PC-3 (cell line): ENCODE measurements around the gene PTPN18. TPM values are rescaled to one million over a fixed set of nuclear protein-coding genes. Genes with fewer than 3 reads are reported as not detected.

Source experiments
- ATAC-seq: fragments of 200-7000 bp; cut with Tn5 transposase; 2 replicates; pipeline ENCODE4 v1.9.1; 2020; ENCODE audit warnings: mild to moderate bottlenecking, moderate library complexity
- BruUV-seq: library from RNA; stranded (reverse); fragments of 400-500 nt; replicated peaks from 2 replicates; lab custom pipeline; 2021; lab: Mats Ljungman, UMichigan
- CTCF ChIA-PET: fragments of 300-600 bp; sonication (Branson Sonifier 250); formaldehyde crosslinking; loops from one replicate; lab custom pipeline; 2022; ENCODE audit warnings: antibody characterized with exemption; lab: Charles Lee
- POLR2A ChIA-PET: fragments of 300-600 bp; sonication (Branson Sonifier 250); formaldehyde crosslinking; loops from one replicate; lab custom pipeline; 2022; ENCODE audit warnings: antibody characterized with exemption; ENCODE audit not compliant: unreplicated experiment; lab: Charles Lee
- DNase-seq: peaks from one replicate; pipeline ENCODE4 v3.0.0-alpha.2; 2015
- H2AFZ ChIP-seq: fragments of 300-600 bp; sonication (generic); 2 replicates; pipeline ENCODE4 v1.6.0; 2016; ENCODE audit warnings: antibody characterized with exemption, low read length
- H3F3A ChIP-seq: fragments of 300-600 bp; sonication (generic); one replicate; pipeline ENCODE4 v1.6.0; 2017; ENCODE audit warnings: antibody characterized with exemption, low read length, control low read depth, mild to moderate bottlenecking; ENCODE audit not compliant: unreplicated experiment
- H3K27ac ChIP-seq: fragments of 300-600 bp; sonication (generic); 2 replicates; pipeline ENCODE4 v1.5.1; 2016; ENCODE audit warnings: mild to moderate bottlenecking, low read length
- H3K27me3 ChIP-seq: fragments of 300-600 bp; sonication (generic); 2 replicates; pipeline ENCODE4 v1.6.1; 2016; ENCODE audit warnings: low read length, mixed read lengths
- H3K36me3 ChIP-seq: fragments of 300-600 bp; sonication (generic); 2 replicates; pipeline ENCODE4 v1.6.1; 2016; ENCODE audit warnings: low read depth, mixed run types, low read length, mixed read lengths
- H3K4me1 ChIP-seq: fragments of 300-600 bp; sonication (generic); 2 replicates; pipeline ENCODE4 v1.5.1; 2016; ENCODE audit warnings: low read length; ENCODE audit not compliant: insufficient read depth
- H3K4me2 ChIP-seq: fragments of 300-600 bp; sonication (generic); 2 replicates; pipeline ENCODE4 v1.6.0; 2016; ENCODE audit warnings: low read length
- H3K4me3 ChIP-seq: fragments of 300-600 bp; sonication (generic); 2 replicates; pipeline ENCODE4 v1.5.1; 2016; ENCODE audit warnings: mild to moderate bottlenecking, low read length, mixed read lengths
- H3K79me2 ChIP-seq: fragments of 300-600 bp; sonication (generic); 2 replicates; pipeline ENCODE4 v1.6.1; 2017; ENCODE audit warnings: low read length, mixed read lengths
- H3K9ac ChIP-seq: fragments of 300-600 bp; sonication (generic); 2 replicates; pipeline ENCODE4 v1.6.0; 2016; ENCODE audit warnings: mild to moderate bottlenecking, low read length
- H3K9me2 ChIP-seq: fragments of 300-600 bp; sonication (generic); replicated peaks from 2 replicates; pipeline ENCODE4 v1.6.1; 2016; ENCODE audit warnings: mixed run types, low read length, mixed read lengths
- H3K9me3 ChIP-seq: fragments of 300-600 bp; sonication (generic); 2 replicates; pipeline ENCODE4 v1.6.1; 2016; ENCODE audit warnings: low read length, mixed read lengths
- H4K20me1 ChIP-seq: fragments of 300-600 bp; sonication (generic); 2 replicates; pipeline ENCODE4 v1.6.1; 2016; ENCODE audit warnings: low read length, mixed read lengths
- CTCF ChIP-seq: fragments of 300-600 bp; sonication (generic); conservative IDR thresholded peaks from 2 replicates; pipeline ENCODE4 v1.5.1; 2017; ENCODE audit warnings: antibody characterized with exemption, low read depth, mild to moderate bottlenecking, low read length
- EZH2 ChIP-seq: fragments of 300-600 bp; sonication (generic); IDR thresholded peaks from one replicate; pipeline ENCODE4 v1.6.1; 2017; ENCODE audit warnings: antibody characterized with exemption, mild to moderate bottlenecking, low read length; ENCODE audit not compliant: unreplicated experiment
- EZH2phosphoT487 ChIP-seq: fragments of 300-600 bp; sonication (generic); IDR thresholded peaks from 2 replicates; pipeline ENCODE4 v1.6.1; 2018; ENCODE audit warnings: mild to moderate bottlenecking, antibody characterized with exemption, low read length, borderline replicate concordance
- intact Hi-C: fragments of 100-400 bp; cut with micrococcal nuclease; formaldehyde crosslinking; loops from 2 replicates; pipeline ENCODE4 v1.9.0; 2023
- total RNA-seq: library from RNA; depleted of rRNA; stranded (reverse); fragments of >200 nt; gene quantifications from 2 replicates; pipeline ENCODE4 v1.2.3, GENCODE V29; 2014

PTPN18 gene
- total RNA-seq, 1 experiment from 2014 or later, result 27.1 TPM

GRCh38 chr2:130357864-130358263 is 2.0 kb downstream of the PTPN18 start:
- CTCF ChIA-PET, result no interaction called here
- no peaks in the 10 kb centered on the region for H4K20me1 ChIP-seq
- H3K4me1 ChIP-seq, result peaks cover 4% of the 10 kb centered on the region; the same call in 1 of the 2 replicates
- H3K27ac ChIP-seq, result no peak overlapping the region
- H3K27me3 ChIP-seq, result no peaks in the 10 kb centered on the region
- H3K9ac ChIP-seq, result no peak overlapping the region
- H3K9me2 ChIP-seq, result no peaks in the 10 kb centered on the region
- no peak for ATAC-seq
- H3K4me2 ChIP-seq, result no peak overlapping the region
- H3K79me2 ChIP-seq, result no peaks in the 10 kb centered on the region
- no TSS peak for BruUV-seq
- TF ChIP-seq EZH2 (no peak), EZH2phosphoT487 (no peak), CTCF (no peak)
- DNase-seq, result no peak
- H2AFZ ChIP-seq, result no peak overlapping the region
- POLR2A ChIA-PET, result no interaction called here
- H3K4me3 ChIP-seq, result no peak overlapping the region
- no peaks in the 10 kb centered on the region for H3K36me3 ChIP-seq
- H3F3A ChIP-seq, result no peaks in the 10 kb centered on the region
- no peaks in the 10 kb centered on the region for H3K9me3 ChIP-seq
- intact Hi-C loops, result no loop called here

- Histone ChIP-seq H3K9me3 (no peaks in the 10 kb centered on the region), H3K4me3 (no peak overlapping the region), H3K9ac (no peak overlapping the region), H3K36me3 (no peaks in the 10 kb centered on the region), H3F3A (no peaks in the 10 kb centered on the region), H3K27ac (no peak overlapping the region), H3K4me2 (no peak overlapping the region), H2AFZ (no peak overlapping the region), H4K20me1 (no peaks in the 10 kb centered on the region), H3K79me2 (no peaks in the 10 kb centered on the region), H3K27me3 (no peaks in the 10 kb centered on the region), H3K9me2 (no peaks in the 10 kb centered on the region), H3K4me1 (peaks cover 4% of the 10 kb centered on the region; the same call in 1 of the 2 replicates)
- intact Hi-C loops, result no loop called here
- TF ChIP-seq EZH2phosphoT487, result no peak
- TF ChIP-seq CTCF, result no peak
- no peak for TF ChIP-seq EZH2
- ATAC-seq (no peak), DNase-seq (no peak)
- BruUV-seq, result no TSS peak
- POLR2A ChIA-PET, result no interaction called here
- CTCF ChIA-PET, result no interaction called here
Observed at GRCh38 chr2:130358420-130359350, 2.8 kb downstream of the PTPN18 start.

GRCh38 chr2:130359466-130359865 is 3.6 kb downstream of the PTPN18 start:
- Histone ChIP-seq H3K4me1 (peaks cover 4% of the 10 kb centered on the region; the same call in 1 of the 2 replicates), H2AFZ (no peak overlapping the region), H3K9ac (no peak overlapping the region), H3K9me2 (no peaks in the 10 kb centered on the region), H3K4me2 (no peak overlapping the region), H3K79me2 (no peaks in the 10 kb centered on the region), H3K27me3 (no peaks in the 10 kb centered on the region), H3K27ac (no peak overlapping the region), H3K9me3 (no peaks in the 10 kb centered on the region), H3K4me3 (no peak overlapping the region), H3K36me3 (no peaks in the 10 kb centered on the region), H4K20me1 (no peaks in the 10 kb centered on the region), H3F3A (no peaks in the 10 kb centered on the region)
- CTCF ChIA-PET, result no interaction called here
- no TSS peak for BruUV-seq
- TF ChIP-seq EZH2phosphoT487, result no peak
- TF ChIP-seq EZH2, result no peak
- TF ChIP-seq CTCF, result no peak
- intact Hi-C loops, result no loop called here
- ATAC-seq, result no peak
- DNase-seq, result no peak
- POLR2A ChIA-PET, result no interaction called here
